Transverse colon (tissue), 4 donors: Measurements from ENCODE around the gene THSD8.
A peak's percentile ranks its signal among the peaks of the same experiment; 100 is the strongest.

Source experiments
- EP300 ChIP-seq: sonication (generic); formaldehyde crosslinking; IDR thresholded peaks from one replicate; pipeline ENCODE4 v1.6.1; 2017; ENCODE audit warnings: antibody characterized with exemption, low read depth
- POLR2A ChIP-seq: fragments of 450-650 bp; IDR thresholded peaks from one replicate; pipeline ENCODE4 v1.6.1; 2016; ENCODE audit warnings: antibody characterized with exemption, mild to moderate bottlenecking, moderate library complexity
- POLR2AphosphoS5 ChIP-seq, 3 donors: sonication (generic); formaldehyde crosslinking; IDR thresholded peaks; one replicate each; pipeline ENCODE4 v1.6.1; 2016; ENCODE audit warnings: antibody characterized with exemption in 3 of 3
- TF ChIP-seq, protein P1 (sequence below), 5 experiments: fragments of 200-600 bp in 3 of 5; fragments of 450-650 bp in 2 of 5; sonication (generic) in 3 of 5; IDR thresholded peaks; 1 replicate in 2 of 5; 2 replicates in 3 of 5; pipeline ENCODE4 v1.5.1; 2016 to 2017; ENCODE audit warnings: antibody characterized with exemption in 5 of 5, inconsistent platforms in 3 of 5, mild to moderate bottlenecking in 2 of 5, moderate library complexity in 1 of 5

GRCh38 chr19:12783849-12784393, 17.9 kb upstream of the THSD8 start:
- TF ChIP-seq, protein P1, sequence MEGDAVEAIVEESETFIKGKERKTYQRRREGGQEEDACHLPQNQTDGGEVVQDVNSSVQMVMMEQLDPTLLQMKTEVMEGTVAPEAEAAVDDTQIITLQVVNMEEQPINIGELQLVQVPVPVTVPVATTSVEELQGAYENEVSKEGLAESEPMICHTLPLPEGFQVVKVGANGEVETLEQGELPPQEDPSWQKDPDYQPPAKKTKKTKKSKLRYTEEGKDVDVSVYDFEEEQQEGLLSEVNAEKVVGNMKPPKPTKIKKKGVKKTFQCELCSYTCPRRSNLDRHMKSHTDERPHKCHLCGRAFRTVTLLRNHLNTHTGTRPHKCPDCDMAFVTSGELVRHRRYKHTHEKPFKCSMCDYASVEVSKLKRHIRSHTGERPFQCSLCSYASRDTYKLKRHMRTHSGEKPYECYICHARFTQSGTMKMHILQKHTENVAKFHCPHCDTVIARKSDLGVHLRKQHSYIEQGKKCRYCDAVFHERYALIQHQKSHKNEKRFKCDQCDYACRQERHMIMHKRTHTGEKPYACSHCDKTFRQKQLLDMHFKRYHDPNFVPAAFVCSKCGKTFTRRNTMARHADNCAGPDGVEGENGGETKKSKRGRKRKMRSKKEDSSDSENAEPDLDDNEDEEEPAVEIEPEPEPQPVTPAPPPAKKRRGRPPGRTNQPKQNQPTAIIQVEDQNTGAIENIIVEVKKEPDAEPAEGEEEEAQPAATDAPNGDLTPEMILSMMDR (IDR thresholded peaks at IDR 0.05), result no peak
- peak in 1 of 3 donors; percentile 42 for TF ChIP-seq POLR2AphosphoS5 (IDR thresholded peaks at IDR 0.05)
- no peak for TF ChIP-seq POLR2A
- no peak for TF ChIP-seq EP300
